ENCODE data around the gene PLEKHH3.

DNA sequence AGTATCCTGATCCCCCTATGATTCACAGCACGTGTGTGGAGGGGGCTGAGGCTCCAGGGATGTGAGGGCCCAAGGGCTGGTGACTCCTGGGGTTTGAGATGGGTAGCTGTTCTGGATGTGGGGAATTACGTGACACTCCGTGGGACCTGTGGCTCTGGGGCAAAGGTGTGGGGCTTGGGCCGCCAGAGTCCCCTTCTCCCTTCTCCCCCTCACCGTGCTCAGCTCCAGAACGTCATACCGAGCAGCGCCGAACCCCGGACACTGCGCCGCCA, 7.2 kb downstream of the PLEKHH3 start:
- TF ChIP-seq POLR2A (IDR thresholded peaks at IDR 0.05): no peak
- no peak for TF ChIP-seq CTCF (IDR thresholded peaks at IDR 0.05 in 8 of 11, conservative IDR thresholded peaks at IDR 0.05 in 3 of 11)
- no peak for TF ChIP-seq POLR2AphosphoS5 (IDR thresholded peaks at IDR 0.05)

Data from spleen (tissue), 7 donors.